HCT116 (cell line): ENCODE measurements around the gene IMMP2L. TPM values are rescaled to one million over a fixed set of nuclear protein-coding genes. Genes with fewer than 3 reads are reported as not detected.

Experiments
- ATAC-seq: fragments of 200-7000 bp; cut with Tn5 transposase; 2 replicates; pipeline ENCODE4 v1.9.1; 2020; ENCODE audit warnings: mild to moderate bottlenecking, moderate library complexity
- BruUV-seq: library from RNA; stranded (reverse); fragments of 400-500 nt; replicated peaks from 2 replicates; lab custom pipeline; 2021; lab: Mats Ljungman, UMichigan
- CTCF ChIA-PET: fragments of 300-600 bp; sonication (Branson Sonifier 250); formaldehyde crosslinking; loops from one replicate; lab custom pipeline; 2021; ENCODE audit warnings: antibody characterized with exemption; lab: Charles Lee
- POLR2A ChIA-PET: fragments of 300-600, 350-600 bp; sonication (Branson Sonifier 250); formaldehyde crosslinking; loops from one replicate; lab custom pipeline; 2021; ENCODE audit warnings: antibody characterized with exemption; lab: Charles Lee
- RAD21 ChIA-PET, 2 experiments: fragments of 300-600 bp; sonication (Branson Sonifier 250); formaldehyde crosslinking; loops; one replicate each; lab custom pipeline; 2023; ENCODE audit warnings: low total read pairs in 2 of 2; ENCODE audit not compliant: uncharacterized antibody in 2 of 2, unreplicated experiment in 2 of 2, low non-redundant PET in 1 of 2; lab: Charles Lee
- DNase-seq: peaks from one replicate; pipeline ENCODE4 v3.0.0-alpha.2; 2010; ENCODE audit warnings: low read depth, low spot score
- H2AFZ ChIP-seq: fragments of 200-600 bp; shearing (Covaris generic), sonication (generic); 2 replicates; pipeline ENCODE4 v1.6.1; 2017; ENCODE audit warnings: low read depth, mixed run types, mixed read lengths, antibody characterized with exemption, low read length; ENCODE audit not compliant: poor library complexity, severe bottlenecking
- H3K27ac ChIP-seq: 2 replicates; pipeline ENCODE4 v1.5.1; 2012; ENCODE audit warnings: low read depth, low read length
- H3K27me3 ChIP-seq: fragments of 200-600 bp; sonication (generic); 2 replicates; pipeline ENCODE4 v1.6.1; 2016; ENCODE audit warnings: mixed run types, low read length, mixed read lengths; ENCODE audit not compliant: insufficient read depth
- H3K36me3 ChIP-seq, 2 experiments: fragments of 200-500 bp in 1 of 2; fragments of 200-600 bp in 1 of 2; sonication (Bioruptor generic) in 1 of 2; sonication (generic) in 1 of 2; 2 replicates each; pipeline versions ENCODE4 v1.5.1 to v1.6.1; 2014 to 2016; ENCODE audit warnings: low read length in 2 of 2, inconsistent platforms in 1 of 2, mixed read lengths in 1 of 2, mixed run types in 1 of 2; ENCODE audit not compliant: insufficient read depth in 2 of 2, control insufficient read depth in 1 of 2
- H3K4me1 ChIP-seq, 2 experiments: fragments of 200-600 bp in 1 of 2; sonication (generic) in 1 of 2; 2 replicates each; pipeline versions ENCODE4 v1.5.1 to v1.6.1; 2012 to 2017; ENCODE audit warnings: low read length in 2 of 2, inconsistent platforms in 1 of 2, mild to moderate bottlenecking in 1 of 2, mixed read lengths in 1 of 2, mixed run types in 1 of 2, moderate library complexity in 1 of 2; ENCODE audit not compliant: insufficient read depth in 2 of 2, control insufficient read depth in 1 of 2
- H3K4me2 ChIP-seq: fragments of 200-600 bp; sonication (generic); 2 replicates; pipeline ENCODE4 v1.6.1; 2017; ENCODE audit warnings: mixed run types, low read length, mixed read lengths
- H3K4me3 ChIP-seq, 2 experiments: fragments of 200-600 bp in 1 of 2; sonication (generic) in 1 of 2; replicated peaks in 1 of 2; 2 replicates each; pipeline ENCODE4 v1.5.1; 2011 to 2016; ENCODE audit warnings: low read length in 2 of 2, control low read depth in 1 of 2, low read depth in 1 of 2, mild to moderate bottlenecking in 1 of 2, mixed read lengths in 1 of 2, mixed run types in 1 of 2
- H3K79me2 ChIP-seq: fragments of 200-600 bp; sonication (generic); 2 replicates; pipeline ENCODE4 v1.6.1; 2017; ENCODE audit warnings: mild to moderate bottlenecking, mixed run types, low read length, moderate library complexity, mixed read lengths; ENCODE audit not compliant: insufficient read depth
- H3K9ac ChIP-seq: fragments of 200-600 bp; sonication (generic); 2 replicates; pipeline ENCODE4 v1.6.1; 2016; ENCODE audit warnings: low read length, mixed read lengths
- H3K9me2 ChIP-seq: fragments of 200-600 bp; sonication (generic), shearing (Covaris generic); 2 replicates; pipeline ENCODE4 v1.6.1; 2017; ENCODE audit warnings: mixed run types, mild to moderate bottlenecking, moderate library complexity; ENCODE audit not compliant: insufficient read depth
- H3K9me3 ChIP-seq, 2 experiments: fragments of 200-500 bp in 1 of 2; fragments of 200-600 bp in 1 of 2; sonication (Bioruptor generic) in 1 of 2; sonication (generic) in 1 of 2; 2 replicates each; pipeline ENCODE4 v1.6.1; 2014 to 2017; ENCODE audit warnings: low read length in 2 of 2, mixed read lengths in 2 of 2, inconsistent platforms in 1 of 2, low read depth in 1 of 2, mild to moderate bottlenecking in 1 of 2, mixed run types in 1 of 2, moderate library complexity in 1 of 2; ENCODE audit not compliant: control insufficient read depth in 1 of 2, insufficient read depth in 1 of 2
- H4K20me1 ChIP-seq: fragments of 200-600 bp; sonication (generic), shearing (Covaris generic); 2 replicates; pipeline ENCODE4 v1.6.1; 2017; ENCODE audit warnings: mixed run types, mild to moderate bottlenecking, moderate library complexity; ENCODE audit not compliant: insufficient read depth
- CBX3 ChIP-seq: IDR thresholded peaks from 2 replicates; pipeline ENCODE4 v1.6.1; 2012; ENCODE audit warnings: low read depth
- CEBPB ChIP-seq: IDR thresholded peaks from 2 replicates; pipeline ENCODE4 v1.6.1; 2012; ENCODE audit warnings: low read depth
- EGR1 ChIP-seq: IDR thresholded peaks from 2 replicates; pipeline ENCODE4 v1.6.1; 2012; ENCODE audit warnings: low read depth
- EZH2 ChIP-seq: fragments of 200-600 bp; sonication (generic); IDR thresholded peaks from 2 replicates; pipeline ENCODE4 v1.6.1; 2017; ENCODE audit warnings: antibody characterized with exemption, mixed run types
- EZH2phosphoT487 ChIP-seq: fragments of 200-600 bp; IDR thresholded peaks from 2 replicates; pipeline ENCODE4 v1.6.1; 2018; ENCODE audit warnings: antibody characterized with exemption, borderline replicate concordance
- FOSL1 ChIP-seq: IDR thresholded peaks from 2 replicates; pipeline ENCODE4 v1.6.1; 2012; ENCODE audit warnings: low read depth
- POLR2A ChIP-seq: IDR thresholded peaks from 2 replicates; pipeline ENCODE4 v1.7.0; 2011; ENCODE audit warnings: borderline replicate concordance; ENCODE audit not compliant: insufficient read depth, insufficient read length; ENCODE audit errors: extremely low read depth
- POLR2AphosphoS5 ChIP-seq: IDR thresholded peaks from 2 replicates; pipeline ENCODE4 v1.6.1; 2011; ENCODE audit warnings: mild to moderate bottlenecking, low read depth, low read length, moderate library complexity
- RAD21 ChIP-seq: IDR thresholded peaks from 2 replicates; pipeline ENCODE4 v1.6.1; 2012; ENCODE audit warnings: low read depth, mild to moderate bottlenecking
- TCF7L2 ChIP-seq: IDR thresholded peaks from 2 replicates; pipeline ENCODE4 v1.7.0; 2011; ENCODE audit warnings: borderline replicate concordance, inconsistent platforms; ENCODE audit not compliant: insufficient read depth, insufficient read length; ENCODE audit errors: extremely low read depth
- YY1 ChIP-seq: IDR thresholded peaks from 2 replicates; pipeline ENCODE4 v1.6.1; 2011; ENCODE audit warnings: low read length, low read depth, moderate library complexity, mild to moderate bottlenecking; ENCODE audit not compliant: insufficient replicate concordance; ENCODE audit errors: extremely low read depth
- ZFX ChIP-seq: fragments of 450-650 bp; IDR thresholded peaks from 2 replicates; pipeline ENCODE4 v1.6.1; 2017
- ZNF274 ChIP-seq: fragments of 200-500 bp; sonication (Bioruptor generic); IDR thresholded peaks from 2 replicates; pipeline ENCODE4 v1.6.1; 2014; ENCODE audit warnings: mild to moderate bottlenecking, low read depth, low read length, inconsistent platforms
- intact Hi-C: fragments of 100-400 bp; cut with micrococcal nuclease; formaldehyde crosslinking; loops from 2 replicates; pipeline ENCODE4 v1.10.0; 2022
- total RNA-seq: library from RNA; stranded (reverse); gene quantifications from one replicate; pipeline ENCODE4 v1.2.1, GENCODE V29; 2021; ENCODE audit not compliant: unreplicated experiment
- TF ChIP-seq, protein P1 (sequence below): IDR thresholded peaks from 2 replicates; pipeline ENCODE4 v1.6.1; 2012
- TF ChIP-seq, protein P2 (sequence below): IDR thresholded peaks from 2 replicates; pipeline ENCODE4 v1.6.1; 2012; ENCODE audit warnings: low read depth
- TF ChIP-seq, protein P3 (sequence below), 3 experiments: fragments of 200-600 bp in 1 of 3; sonication (generic) in 1 of 3; IDR thresholded peaks in 2 of 3; conservative IDR thresholded peaks in 1 of 3; 2 replicates each; pipeline ENCODE4 v1.5.1; 2012 to 2017; ENCODE audit warnings: low read depth in 2 of 3, low read length in 2 of 3, antibody characterized with exemption in 1 of 3, borderline replicate concordance in 1 of 3, control low read depth in 1 of 3, mild to moderate bottlenecking in 1 of 3, mixed read lengths in 1 of 3, mixed run types in 1 of 3, moderate library complexity in 1 of 3; ENCODE audit not compliant: insufficient read depth in 1 of 3
- TF ChIP-seq, protein P4 (sequence below): IDR thresholded peaks from 2 replicates; pipeline ENCODE4 v1.6.1; 2011; ENCODE audit warnings: mild to moderate bottlenecking, low read length, moderate library complexity; ENCODE audit not compliant: insufficient replicate concordance; ENCODE audit errors: extremely low read depth
- TF ChIP-seq, protein P5 (sequence below): IDR thresholded peaks from 2 replicates; pipeline ENCODE4 v1.6.1; 2012

The IMMP2L gene
- total RNA-seq, 1 experiment from 2014 or later = 21.1 TPM

DNA sequence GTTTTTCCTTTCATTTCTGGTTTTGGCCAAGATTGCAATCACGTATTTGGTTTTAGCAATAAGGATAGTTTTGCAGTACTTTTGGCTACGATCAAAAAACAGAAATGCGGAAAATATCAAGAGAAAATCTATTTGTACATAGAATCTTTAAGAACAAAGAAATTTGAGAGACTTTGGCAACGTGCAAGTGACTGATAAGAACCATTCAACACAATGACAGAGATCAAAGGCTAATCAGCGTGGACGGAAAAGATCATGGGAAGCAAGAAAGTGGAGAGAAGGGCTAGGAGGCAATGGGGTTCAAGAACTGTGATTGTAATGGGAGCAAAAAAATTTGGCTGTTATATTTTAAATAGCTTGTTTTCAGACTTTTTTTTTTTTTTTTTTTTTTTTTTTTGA, 487.5 kb downstream of the IMMP2L start:
- H3K36me3 ChIP-seq = no peaks in the 10 kb centered on the region
- no peaks in the 10 kb centered on the region for H3K79me2 ChIP-seq
- no peaks in the 10 kb centered on the region for H3K27me3 ChIP-seq
- H3K4me1 ChIP-seq = peaks cover 0 to 13% of the 10 kb centered on the region in 2 experiments; a peak in 2 of 4 replicates
- CTCF ChIA-PET = no interaction called here
- no peak for DNase-seq
- intact Hi-C loops = no loop called here
- RAD21 ChIA-PET = no interaction called here
- no peak for ATAC-seq
- no peak overlapping the region for H2AFZ ChIP-seq
- H3K4me3 ChIP-seq = no peak overlapping the region
- BruUV-seq = no TSS peak
- POLR2A ChIA-PET = no interaction called here
- H3K27ac ChIP-seq = no peak overlapping the region
- no peak overlapping the region for H3K4me2 ChIP-seq
- TF ChIP-seq YY1 (no peak), CEBPB (no peak), POLR2A (no peak), ZNF274 (no peak), POLR2AphosphoS5 (no peak), TCF7L2 (no peak), ZFX (no peak), EZH2phosphoT487 (no peak), RAD21 (no peak), CBX3 (no peak), EGR1 (no peak), FOSL1 (no peak), EZH2 (no peak)
- TF ChIP-seq, protein P1, sequence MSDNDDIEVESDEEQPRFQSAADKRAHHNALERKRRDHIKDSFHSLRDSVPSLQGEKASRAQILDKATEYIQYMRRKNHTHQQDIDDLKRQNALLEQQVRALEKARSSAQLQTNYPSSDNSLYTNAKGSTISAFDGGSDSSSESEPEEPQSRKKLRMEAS = no peak
- TF ChIP-seq, protein P2, sequence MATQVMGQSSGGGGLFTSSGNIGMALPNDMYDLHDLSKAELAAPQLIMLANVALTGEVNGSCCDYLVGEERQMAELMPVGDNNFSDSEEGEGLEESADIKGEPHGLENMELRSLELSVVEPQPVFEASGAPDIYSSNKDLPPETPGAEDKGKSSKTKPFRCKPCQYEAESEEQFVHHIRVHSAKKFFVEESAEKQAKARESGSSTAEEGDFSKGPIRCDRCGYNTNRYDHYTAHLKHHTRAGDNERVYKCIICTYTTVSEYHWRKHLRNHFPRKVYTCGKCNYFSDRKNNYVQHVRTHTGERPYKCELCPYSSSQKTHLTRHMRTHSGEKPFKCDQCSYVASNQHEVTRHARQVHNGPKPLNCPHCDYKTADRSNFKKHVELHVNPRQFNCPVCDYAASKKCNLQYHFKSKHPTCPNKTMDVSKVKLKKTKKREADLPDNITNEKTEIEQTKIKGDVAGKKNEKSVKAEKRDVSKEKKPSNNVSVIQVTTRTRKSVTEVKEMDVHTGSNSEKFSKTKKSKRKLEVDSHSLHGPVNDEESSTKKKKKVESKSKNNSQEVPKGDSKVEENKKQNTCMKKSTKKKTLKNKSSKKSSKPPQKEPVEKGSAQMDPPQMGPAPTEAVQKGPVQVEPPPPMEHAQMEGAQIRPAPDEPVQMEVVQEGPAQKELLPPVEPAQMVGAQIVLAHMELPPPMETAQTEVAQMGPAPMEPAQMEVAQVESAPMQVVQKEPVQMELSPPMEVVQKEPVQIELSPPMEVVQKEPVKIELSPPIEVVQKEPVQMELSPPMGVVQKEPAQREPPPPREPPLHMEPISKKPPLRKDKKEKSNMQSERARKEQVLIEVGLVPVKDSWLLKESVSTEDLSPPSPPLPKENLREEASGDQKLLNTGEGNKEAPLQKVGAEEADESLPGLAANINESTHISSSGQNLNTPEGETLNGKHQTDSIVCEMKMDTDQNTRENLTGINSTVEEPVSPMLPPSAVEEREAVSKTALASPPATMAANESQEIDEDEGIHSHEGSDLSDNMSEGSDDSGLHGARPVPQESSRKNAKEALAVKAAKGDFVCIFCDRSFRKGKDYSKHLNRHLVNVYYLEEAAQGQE = no peak
- TF ChIP-seq, protein P3, sequence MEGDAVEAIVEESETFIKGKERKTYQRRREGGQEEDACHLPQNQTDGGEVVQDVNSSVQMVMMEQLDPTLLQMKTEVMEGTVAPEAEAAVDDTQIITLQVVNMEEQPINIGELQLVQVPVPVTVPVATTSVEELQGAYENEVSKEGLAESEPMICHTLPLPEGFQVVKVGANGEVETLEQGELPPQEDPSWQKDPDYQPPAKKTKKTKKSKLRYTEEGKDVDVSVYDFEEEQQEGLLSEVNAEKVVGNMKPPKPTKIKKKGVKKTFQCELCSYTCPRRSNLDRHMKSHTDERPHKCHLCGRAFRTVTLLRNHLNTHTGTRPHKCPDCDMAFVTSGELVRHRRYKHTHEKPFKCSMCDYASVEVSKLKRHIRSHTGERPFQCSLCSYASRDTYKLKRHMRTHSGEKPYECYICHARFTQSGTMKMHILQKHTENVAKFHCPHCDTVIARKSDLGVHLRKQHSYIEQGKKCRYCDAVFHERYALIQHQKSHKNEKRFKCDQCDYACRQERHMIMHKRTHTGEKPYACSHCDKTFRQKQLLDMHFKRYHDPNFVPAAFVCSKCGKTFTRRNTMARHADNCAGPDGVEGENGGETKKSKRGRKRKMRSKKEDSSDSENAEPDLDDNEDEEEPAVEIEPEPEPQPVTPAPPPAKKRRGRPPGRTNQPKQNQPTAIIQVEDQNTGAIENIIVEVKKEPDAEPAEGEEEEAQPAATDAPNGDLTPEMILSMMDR (IDR thresholded peaks at IDR 0.05 in 2 of 3, conservative IDR thresholded peaks at IDR 0.05 in 1 of 3; ENCODE audit: borderline replicate concordance in 1 of 3, insufficient read depth in 1 of 3, low read depth in 2 of 3, low read length in 2 of 3) = no peak
- TF ChIP-seq, protein P4, sequence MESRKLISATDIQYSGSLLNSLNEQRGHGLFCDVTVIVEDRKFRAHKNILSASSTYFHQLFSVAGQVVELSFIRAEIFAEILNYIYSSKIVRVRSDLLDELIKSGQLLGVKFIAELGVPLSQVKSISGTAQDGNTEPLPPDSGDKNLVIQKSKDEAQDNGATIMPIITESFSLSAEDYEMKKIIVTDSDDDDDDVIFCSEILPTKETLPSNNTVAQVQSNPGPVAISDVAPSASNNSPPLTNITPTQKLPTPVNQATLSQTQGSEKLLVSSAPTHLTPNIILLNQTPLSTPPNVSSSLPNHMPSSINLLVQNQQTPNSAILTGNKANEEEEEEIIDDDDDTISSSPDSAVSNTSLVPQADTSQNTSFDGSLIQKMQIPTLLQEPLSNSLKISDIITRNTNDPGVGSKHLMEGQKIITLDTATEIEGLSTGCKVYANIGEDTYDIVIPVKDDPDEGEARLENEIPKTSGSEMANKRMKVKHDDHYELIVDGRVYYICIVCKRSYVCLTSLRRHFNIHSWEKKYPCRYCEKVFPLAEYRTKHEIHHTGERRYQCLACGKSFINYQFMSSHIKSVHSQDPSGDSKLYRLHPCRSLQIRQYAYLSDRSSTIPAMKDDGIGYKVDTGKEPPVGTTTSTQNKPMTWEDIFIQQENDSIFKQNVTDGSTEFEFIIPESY = no peak
- TF ChIP-seq, protein P5, sequence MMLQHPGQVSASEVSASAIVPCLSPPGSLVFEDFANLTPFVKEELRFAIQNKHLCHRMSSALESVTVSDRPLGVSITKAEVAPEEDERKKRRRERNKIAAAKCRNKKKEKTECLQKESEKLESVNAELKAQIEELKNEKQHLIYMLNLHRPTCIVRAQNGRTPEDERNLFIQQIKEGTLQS = no peak
- H3K9me3 ChIP-seq = no peaks in the 10 kb centered on the region
- no peaks in the 10 kb centered on the region for H4K20me1 ChIP-seq
- H3K9me2 ChIP-seq = no peaks in the 10 kb centered on the region
- no peak overlapping the region for H3K9ac ChIP-seq
